Calu3 (cell line): ENCODE data around the gene NPC1. TPM values are rescaled to one million over a fixed set of nuclear protein-coding genes. Genes with fewer than 3 reads are reported as not detected.

Experiments used
- BruUV-seq: library from RNA; stranded (reverse); fragments of 400-500 nt; replicated peaks from 2 replicates; lab custom pipeline; 2021; lab: Mats Ljungman, UMichigan
- CTCF ChIA-PET: fragments of 300-600 bp; sonication (Branson Sonifier 250); formaldehyde crosslinking; loops from one replicate; lab custom pipeline; 2022; ENCODE audit warnings: antibody characterized with exemption; lab: Charles Lee
- DNase-seq: peaks from one replicate; pipeline ENCODE4 v3.0.0; 2022
- H3K27ac Mint-ChIP-seq: one replicate; pipeline ENCODE4 v1.8.0; 2022; ENCODE audit warnings: mixed read lengths; ENCODE audit not compliant: unreplicated experiment
- H3K27me3 Mint-ChIP-seq: one replicate; pipeline ENCODE4 v1.8.0; 2022; ENCODE audit warnings: mixed read lengths; ENCODE audit not compliant: unreplicated experiment
- H3K36me3 Mint-ChIP-seq: one replicate; pipeline ENCODE4 v1.8.0; 2022; ENCODE audit warnings: mild to moderate bottlenecking, moderate library complexity, mixed read lengths; ENCODE audit not compliant: insufficient read depth, unreplicated experiment
- H3K4me1 Mint-ChIP-seq: one replicate; pipeline ENCODE4 v1.8.0; 2022; ENCODE audit warnings: mild to moderate bottlenecking, low read depth, mixed read lengths; ENCODE audit not compliant: unreplicated experiment
- H3K4me3 Mint-ChIP-seq: one replicate; pipeline ENCODE4 v1.8.0; 2022; ENCODE audit warnings: mild to moderate bottlenecking, low read depth, moderate library complexity, mixed read lengths; ENCODE audit not compliant: unreplicated experiment
- H3K9me3 Mint-ChIP-seq: one replicate; pipeline ENCODE4 v1.8.0; 2022; ENCODE audit warnings: low read depth, mixed read lengths; ENCODE audit not compliant: unreplicated experiment
- intact Hi-C: fragments of 100-400 bp; cut with micrococcal nuclease; formaldehyde crosslinking; loops from one replicate; pipeline ENCODE4 v1.10.0; 2022; ENCODE audit not compliant: unreplicated experiment
- total RNA-seq: library from RNA; stranded (reverse); gene quantifications from 2 replicates; pipeline ENCODE4 v1.2.3, GENCODE V29; 2022
- TF ChIP-seq, protein P1 (sequence below): fragments of 200-600 bp; IDR thresholded peaks from one replicate; pipeline ENCODE4 v1.8.0; 2022; ENCODE audit warnings: antibody characterized with exemption; ENCODE audit not compliant: unreplicated experiment

NPC1 gene
- total RNA-seq, 1 experiment from 2014 or later = 84.7 TPM

DNA sequence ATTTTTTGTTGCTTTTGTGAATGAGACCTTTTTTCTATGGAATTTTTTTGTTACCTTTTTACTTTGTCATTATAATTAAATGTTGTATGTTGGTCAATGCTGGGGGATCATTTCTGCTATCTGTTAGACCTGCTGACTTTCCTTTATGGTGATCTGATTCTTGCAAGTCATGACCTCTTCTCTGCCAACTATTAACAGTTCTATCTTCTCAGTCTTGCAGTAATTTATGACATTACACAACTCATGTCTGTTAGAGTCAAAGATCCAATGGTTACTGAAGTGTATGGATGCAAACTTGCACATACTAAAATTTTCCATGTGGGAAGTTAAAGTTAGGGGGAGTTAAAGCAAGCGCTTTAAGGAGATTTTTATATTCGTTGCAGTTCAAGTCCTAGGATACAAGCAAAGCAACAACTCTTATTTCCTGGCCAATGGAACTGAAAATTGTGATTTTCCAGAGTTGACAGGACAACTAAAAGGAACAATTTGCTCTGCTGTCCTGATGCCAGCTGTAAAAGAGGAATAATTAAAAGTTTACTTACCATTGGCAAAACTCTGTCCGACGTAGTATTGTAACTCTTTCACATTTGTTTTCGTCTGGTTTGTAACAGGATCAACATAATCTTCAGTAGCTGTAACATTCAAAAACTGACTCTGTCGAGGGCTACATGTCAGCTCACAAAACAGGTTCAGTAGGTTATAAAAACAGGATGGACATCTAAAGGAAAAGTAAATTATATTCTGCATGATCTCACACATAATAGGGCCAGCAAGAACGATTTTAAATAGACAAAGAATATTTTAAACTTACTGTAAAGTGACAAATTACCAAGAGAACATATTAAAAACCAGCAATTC lies 17.8 kb downstream of the NPC1 start:
- no peak for DNase-seq
- H3K9me3 Mint-ChIP-seq = no peaks in the 10 kb centered on the region
- peaks cover 68% of the 10 kb centered on the region for H3K36me3 Mint-ChIP-seq
- no TSS peak for BruUV-seq
- no peaks in the 10 kb centered on the region for H3K27me3 Mint-ChIP-seq
- H3K4me1 Mint-ChIP-seq = peaks cover 28% of the 10 kb centered on the region
- TF ChIP-seq, protein P1, sequence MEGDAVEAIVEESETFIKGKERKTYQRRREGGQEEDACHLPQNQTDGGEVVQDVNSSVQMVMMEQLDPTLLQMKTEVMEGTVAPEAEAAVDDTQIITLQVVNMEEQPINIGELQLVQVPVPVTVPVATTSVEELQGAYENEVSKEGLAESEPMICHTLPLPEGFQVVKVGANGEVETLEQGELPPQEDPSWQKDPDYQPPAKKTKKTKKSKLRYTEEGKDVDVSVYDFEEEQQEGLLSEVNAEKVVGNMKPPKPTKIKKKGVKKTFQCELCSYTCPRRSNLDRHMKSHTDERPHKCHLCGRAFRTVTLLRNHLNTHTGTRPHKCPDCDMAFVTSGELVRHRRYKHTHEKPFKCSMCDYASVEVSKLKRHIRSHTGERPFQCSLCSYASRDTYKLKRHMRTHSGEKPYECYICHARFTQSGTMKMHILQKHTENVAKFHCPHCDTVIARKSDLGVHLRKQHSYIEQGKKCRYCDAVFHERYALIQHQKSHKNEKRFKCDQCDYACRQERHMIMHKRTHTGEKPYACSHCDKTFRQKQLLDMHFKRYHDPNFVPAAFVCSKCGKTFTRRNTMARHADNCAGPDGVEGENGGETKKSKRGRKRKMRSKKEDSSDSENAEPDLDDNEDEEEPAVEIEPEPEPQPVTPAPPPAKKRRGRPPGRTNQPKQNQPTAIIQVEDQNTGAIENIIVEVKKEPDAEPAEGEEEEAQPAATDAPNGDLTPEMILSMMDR = no peak
- no peak overlapping the region for H3K4me3 Mint-ChIP-seq
- CTCF ChIA-PET = interaction anchor here (0.6 kb wide), 1 partner anchor 1744 kb away, joined by 7 read pairs; no protein-coding TSS in a partner anchor
- no peak overlapping the region for H3K27ac Mint-ChIP-seq
- intact Hi-C loops = no loop called here

DNA sequence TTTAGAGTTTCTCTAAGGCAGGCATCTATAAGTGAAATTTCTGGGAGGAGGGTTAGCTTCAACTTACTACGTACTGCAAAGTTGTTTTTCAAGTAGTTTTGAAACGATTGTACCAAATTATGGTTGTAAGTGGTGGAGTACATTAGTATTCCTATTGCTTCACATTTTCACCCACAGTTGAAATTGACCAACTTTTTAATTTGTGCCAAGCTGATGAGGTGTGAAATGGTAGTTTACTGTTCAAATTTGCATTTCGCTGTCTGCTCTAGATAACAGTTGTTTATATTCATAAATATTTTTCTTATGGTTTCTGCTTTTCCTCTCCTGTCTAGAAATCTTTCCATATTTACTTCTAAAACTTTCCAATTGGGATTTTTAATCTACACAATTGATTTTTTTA lies 18.6 kb downstream of the NPC1 start:
- Mint-ChIP-seq H3K4me3 (no peak overlapping the region), H3K27ac (no peak overlapping the region), H3K4me1 (peaks cover 26% of the 10 kb centered on the region), H3K27me3 (no peaks in the 10 kb centered on the region), H3K9me3 (no peaks in the 10 kb centered on the region), H3K36me3 (peaks cover 74% of the 10 kb centered on the region)
- DNase-seq = no peak
- CTCF ChIA-PET = no interaction called here
- BruUV-seq = no TSS peak
- TF ChIP-seq, protein P1 = no peak
- intact Hi-C loops = no loop called here

DNA sequence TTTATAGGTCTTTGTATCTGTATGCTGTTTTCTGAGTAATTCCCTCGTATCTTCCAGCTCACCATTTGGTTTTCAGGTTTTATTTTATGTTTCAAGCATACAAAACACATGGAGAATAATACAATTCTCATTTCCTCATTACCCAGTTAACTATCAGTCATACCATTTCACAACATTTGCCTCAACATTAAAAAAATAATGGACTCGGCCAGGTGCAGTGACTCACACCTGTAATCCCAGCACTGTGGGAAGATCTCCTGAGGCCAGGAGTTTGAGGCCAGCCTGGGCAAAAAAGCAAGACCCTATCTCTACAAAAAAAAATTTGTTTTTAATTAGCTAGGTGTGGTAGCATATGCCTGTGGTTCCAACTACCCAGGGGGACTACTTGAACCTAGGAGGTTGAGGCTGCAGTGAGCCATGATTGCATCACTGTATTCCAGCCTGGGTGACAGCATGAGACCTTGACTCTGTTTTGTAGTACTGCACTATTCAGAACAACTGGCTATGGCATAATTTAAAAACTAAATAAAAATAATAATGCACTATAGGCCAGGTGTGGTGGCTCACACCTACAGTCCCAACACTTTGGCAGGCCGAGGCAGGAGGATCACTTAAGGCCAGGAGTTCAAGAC lies 20.3 kb downstream of the NPC1 start:
- Mint-ChIP-seq H3K27ac (peak overlapping the region; percentile 74), H3K4me1 (peaks cover 26% of the 10 kb centered on the region), H3K4me3 (no peak overlapping the region), H3K27me3 (no peaks in the 10 kb centered on the region), H3K36me3 (peaks cover 85% of the 10 kb centered on the region), H3K9me3 (no peaks in the 10 kb centered on the region)
- BruUV-seq = no TSS peak
- TF ChIP-seq, protein P1 = no peak
- CTCF ChIA-PET = interaction anchor here (0.6 kb wide), 1 partner anchor 874 kb away, joined by 6 read pairs; no protein-coding TSS in a partner anchor
- intact Hi-C loops = no loop called here
- DNase-seq = no peak

DNA sequence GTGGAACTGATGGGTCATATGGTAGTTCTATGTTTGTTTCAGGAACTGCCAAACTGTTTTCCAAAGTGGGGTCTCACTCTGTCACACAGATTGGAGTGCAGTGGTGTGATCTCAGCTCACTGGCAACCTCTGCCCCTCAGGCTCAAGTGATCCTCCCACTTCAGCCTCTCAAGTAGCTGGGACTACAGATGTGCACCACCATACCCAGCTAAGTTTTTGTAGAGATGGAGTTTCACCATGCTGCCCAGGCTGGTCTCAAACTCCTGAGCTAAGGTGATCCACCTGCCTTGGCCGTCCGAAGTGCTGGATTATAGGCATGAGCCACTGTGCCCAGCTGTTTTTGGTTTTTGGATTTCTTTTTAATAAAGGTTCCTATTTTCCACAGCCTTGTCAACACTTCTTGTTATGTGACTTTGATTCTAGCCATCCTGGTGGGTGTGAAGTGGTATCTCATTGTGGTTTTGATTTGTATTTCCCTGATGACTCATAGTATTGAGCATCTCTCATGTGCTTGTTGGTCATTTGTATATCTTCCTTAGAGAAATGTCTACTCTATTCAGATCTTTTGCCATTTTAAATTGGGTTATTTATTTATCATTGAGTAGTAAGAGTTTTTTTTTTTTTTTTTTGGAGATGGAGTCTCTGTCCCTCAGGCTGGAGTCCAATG lies 22.8 kb downstream of the NPC1 start:
- H3K27ac Mint-ChIP-seq = peak overlapping the region; percentile 51
- no peaks in the 10 kb centered on the region for H3K9me3 Mint-ChIP-seq
- CTCF ChIA-PET = interaction anchor here (0.6 kb wide), 1 partner anchor 53 kb away, joined by 9 read pairs; no protein-coding TSS in a partner anchor
- no peaks in the 10 kb centered on the region for H3K27me3 Mint-ChIP-seq
- peaks cover 93% of the 10 kb centered on the region for H3K36me3 Mint-ChIP-seq
- peaks cover 26% of the 10 kb centered on the region for H3K4me1 Mint-ChIP-seq
- no TSS peak for BruUV-seq
- no peak overlapping the region for H3K4me3 Mint-ChIP-seq
- DNase-seq = no peak
- intact Hi-C loops = no loop called here
- TF ChIP-seq, protein P1 = no peak
